Dermis blood vessel endothelial cell (primary cell): Measurements from ENCODE around the gene KRT82. TPM values are rescaled to one million over a fixed set of nuclear protein-coding genes. Genes with fewer than 3 reads are reported as not detected.

ENCODE experiments used
- total RNA-seq: library from RNA; depleted of rRNA; stranded (reverse); fragments of >200 nt; gene quantifications from 2 replicates; pipeline ENCODE4 v1.2.3, GENCODE V29; 2014

Gene KRT82
- total RNA-seq, 1 donor from 2014 or later, result not detected

Other genes with a start within 250 kb of the KRT82 start
- gene KRT80, start 214.3 kb downstream of the KRT82 start, total RNA-seq, result 0.17 and 1.2 TPM in 2 replicates
- 19.2 and 53.6 TPM in 2 replicates for gene KRT7, start 173.1 kb downstream of the KRT82 start, total RNA-seq
- not detected in 2 replicates for gene KRT86, start 131.7 kb downstream of the KRT82 start, total RNA-seq
- 0.05 TPM in 1 of 2 replicates, not detected in the other for gene KRT81, start 114.8 kb downstream of the KRT82 start, total RNA-seq
- not detected in 2 replicates for gene KRT83, start 84.9 kb downstream of the KRT82 start, total RNA-seq
- not detected in 2 replicates for gene KRT85, start 38.9 kb downstream of the KRT82 start, total RNA-seq
- not detected in 2 replicates for gene KRT84, start 20.7 kb downstream of the KRT82 start, total RNA-seq
- not detected in 2 replicates for gene KRT75, start 28.0 kb upstream of the KRT82 start, total RNA-seq
- 0.05 and 0.34 TPM in 2 replicates for gene KRT6B, start 45.8 kb upstream of the KRT82 start, total RNA-seq
- not detected in 2 replicates for gene KRT6C, start 67.5 kb upstream of the KRT82 start, total RNA-seq
- gene KRT6A, start 86.9 kb upstream of the KRT82 start, total RNA-seq, result 0.47 and 1.9 TPM in 2 replicates
- 0.42 and 2.7 TPM in 2 replicates for gene KRT5, start 114.1 kb upstream of the KRT82 start, total RNA-seq
- gene KRT71, start 146.8 kb upstream of the KRT82 start, total RNA-seq, result not detected in 2 replicates
- not detected in 2 replicates for gene KRT74, start 167.5 kb upstream of the KRT82 start, total RNA-seq
- gene KRT72, start 195.1 kb upstream of the KRT82 start, total RNA-seq, result not detected in 2 replicates
- not detected in 2 replicates for gene KRT73, start 212.2 kb upstream of the KRT82 start, total RNA-seq
- not detected in 2 replicates for gene KRT2, start 245.9 kb upstream of the KRT82 start, total RNA-seq